Parathyroid adenoma (tissue), 2 donors: ENCODE data around the gene TLE3.

ENCODE experiments used
- H2AFZ ChIP-seq: fragments of 300-600 bp; sonication (generic); one replicate; pipeline ENCODE4 v1.7.0; 2017; ENCODE audit warnings: antibody characterized with exemption, mild to moderate bottlenecking
- H3K27ac ChIP-seq: fragments of 300-600 bp; sonication (generic); one replicate; pipeline ENCODE4 v1.7.0; 2017
- H3K27me3 ChIP-seq: fragments of 300-600 bp; sonication (generic); one replicate; pipeline ENCODE4 v1.7.0; 2017; ENCODE audit warnings: low read length; ENCODE audit not compliant: control insufficient read depth, insufficient read depth
- H3K36me3 ChIP-seq: fragments of 300-600 bp; sonication (generic); one replicate; pipeline ENCODE4 v1.7.0; 2017; ENCODE audit warnings: low read length; ENCODE audit not compliant: control insufficient read depth, insufficient read depth
- H3K4me1 ChIP-seq: fragments of 300-600 bp; sonication (generic); one replicate; pipeline ENCODE4 v1.7.0; 2017; ENCODE audit warnings: control low read depth
- H3K4me2 ChIP-seq: fragments of 300-600 bp; sonication (generic); one replicate; pipeline ENCODE4 v1.7.0; 2017; ENCODE audit warnings: low read length
- H3K4me3 ChIP-seq: fragments of 300-600 bp; sonication (generic); one replicate; pipeline ENCODE4 v1.7.0; 2017; ENCODE audit warnings: low read depth, low read length
- H3K79me2 ChIP-seq: fragments of 300-600 bp; sonication (generic); one replicate; pipeline ENCODE4 v1.7.0; 2017; ENCODE audit warnings: control low read depth
- H3K9ac ChIP-seq: fragments of 300-600 bp; sonication (generic); one replicate; pipeline ENCODE4 v1.7.0; 2017; ENCODE audit warnings: mild to moderate bottlenecking
- H3K9me3 ChIP-seq: fragments of 300-600 bp; sonication (generic); one replicate; pipeline ENCODE4 v1.7.0; 2017; ENCODE audit warnings: low read length; ENCODE audit not compliant: control insufficient read depth
- TF ChIP-seq, protein P1 (sequence below): fragments of 300-600 bp; sonication (generic); IDR thresholded peaks from one replicate; pipeline ENCODE4 v1.7.0; 2017; ENCODE audit warnings: antibody characterized with exemption, mild to moderate bottlenecking
- donor health status: primary hyperparathyroidism.

The TLE3 gene

DNA sequence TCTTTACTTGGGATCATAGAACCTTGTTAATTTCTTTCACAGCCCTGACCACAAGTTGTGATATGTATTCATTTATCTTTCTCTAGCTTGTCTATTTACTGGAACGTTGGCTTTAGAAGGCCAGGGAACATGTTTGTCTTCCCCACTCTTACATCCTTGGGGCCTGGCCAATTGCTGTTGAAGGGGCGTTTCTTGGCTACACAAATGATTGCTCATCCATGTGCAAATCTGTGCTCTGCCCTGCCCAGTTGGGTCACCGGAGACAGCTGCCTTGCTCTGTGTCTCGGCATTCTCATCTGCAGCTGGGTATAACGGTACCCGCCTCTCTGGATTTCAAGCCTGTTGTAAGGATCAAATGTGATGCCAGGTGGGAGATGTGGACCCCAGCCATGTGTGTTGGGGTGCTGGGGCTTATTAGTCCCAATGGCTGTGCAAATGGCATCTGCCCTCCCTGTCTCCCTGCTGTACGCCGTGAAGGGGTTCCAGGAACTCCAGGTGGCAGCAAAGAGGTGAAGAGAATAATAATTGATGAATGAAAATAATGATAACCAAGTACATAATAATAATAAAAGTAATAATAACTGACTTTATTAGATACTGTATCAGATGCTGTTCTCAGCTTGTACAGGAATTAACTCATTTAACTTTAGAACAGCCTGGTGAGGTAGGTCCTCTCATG lies 24.0 kb upstream of the TLE3 start:
- H3K4me2 ChIP-seq: no peak overlapping the region
- no peak overlapping the region for H2AFZ ChIP-seq
- H3K36me3 ChIP-seq: no peaks in the 10 kb centered on the region
- no peaks in the 10 kb centered on the region for H3K9me3 ChIP-seq
- no peak overlapping the region for H3K27ac ChIP-seq
- no peaks in the 10 kb centered on the region for H3K4me1 ChIP-seq
- H3K9ac ChIP-seq: no peak overlapping the region
- TF ChIP-seq, protein P1, sequence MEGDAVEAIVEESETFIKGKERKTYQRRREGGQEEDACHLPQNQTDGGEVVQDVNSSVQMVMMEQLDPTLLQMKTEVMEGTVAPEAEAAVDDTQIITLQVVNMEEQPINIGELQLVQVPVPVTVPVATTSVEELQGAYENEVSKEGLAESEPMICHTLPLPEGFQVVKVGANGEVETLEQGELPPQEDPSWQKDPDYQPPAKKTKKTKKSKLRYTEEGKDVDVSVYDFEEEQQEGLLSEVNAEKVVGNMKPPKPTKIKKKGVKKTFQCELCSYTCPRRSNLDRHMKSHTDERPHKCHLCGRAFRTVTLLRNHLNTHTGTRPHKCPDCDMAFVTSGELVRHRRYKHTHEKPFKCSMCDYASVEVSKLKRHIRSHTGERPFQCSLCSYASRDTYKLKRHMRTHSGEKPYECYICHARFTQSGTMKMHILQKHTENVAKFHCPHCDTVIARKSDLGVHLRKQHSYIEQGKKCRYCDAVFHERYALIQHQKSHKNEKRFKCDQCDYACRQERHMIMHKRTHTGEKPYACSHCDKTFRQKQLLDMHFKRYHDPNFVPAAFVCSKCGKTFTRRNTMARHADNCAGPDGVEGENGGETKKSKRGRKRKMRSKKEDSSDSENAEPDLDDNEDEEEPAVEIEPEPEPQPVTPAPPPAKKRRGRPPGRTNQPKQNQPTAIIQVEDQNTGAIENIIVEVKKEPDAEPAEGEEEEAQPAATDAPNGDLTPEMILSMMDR: no peak
- no peaks in the 10 kb centered on the region for H3K27me3 ChIP-seq
- no peak overlapping the region for H3K4me3 ChIP-seq
- no peaks in the 10 kb centered on the region for H3K79me2 ChIP-seq

DNA sequence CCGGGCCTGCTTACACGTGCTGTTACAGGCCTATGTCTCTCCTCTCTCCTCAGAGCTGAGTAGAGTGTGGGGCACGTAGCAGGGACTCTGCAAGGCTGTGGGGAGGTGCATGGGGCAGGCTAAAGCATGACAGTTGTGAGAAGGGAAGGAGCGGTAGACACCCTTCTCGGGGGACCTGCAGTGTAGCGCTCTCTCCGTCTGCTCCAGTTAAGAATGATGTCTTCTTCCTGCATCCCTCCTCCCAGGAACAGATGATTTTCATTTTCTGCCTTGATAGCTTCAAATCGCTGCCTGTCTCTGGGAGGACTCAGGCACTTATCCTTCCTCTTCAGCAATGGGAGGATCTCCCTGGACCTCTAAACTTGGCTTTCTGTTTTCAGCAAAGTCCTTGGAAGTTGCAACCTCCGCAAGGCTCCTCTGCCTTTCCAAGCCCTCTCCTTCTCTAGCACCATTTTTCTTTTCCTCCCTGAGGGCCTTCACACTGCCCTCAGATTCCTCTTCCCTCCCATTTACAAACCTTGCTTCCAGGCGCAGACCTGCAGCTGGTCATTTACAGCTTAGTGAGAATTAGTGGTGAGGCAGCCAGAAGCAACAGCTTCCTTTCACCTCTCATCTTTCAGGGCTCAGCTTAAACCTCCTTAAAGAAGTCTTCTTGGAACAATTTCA lies 23.4 kb upstream of the TLE3 start:
- Histone ChIP-seq H3K4me1 (no peaks in the 10 kb centered on the region), H3K9ac (no peak overlapping the region), H3K4me2 (no peak overlapping the region), H3K79me2 (no peaks in the 10 kb centered on the region), H3K27me3 (no peaks in the 10 kb centered on the region), H3K27ac (no peak overlapping the region), H3K9me3 (no peaks in the 10 kb centered on the region), H2AFZ (no peak overlapping the region), H3K36me3 (no peaks in the 10 kb centered on the region), H3K4me3 (no peak overlapping the region)
- TF ChIP-seq, protein P1: no peak

- Histone ChIP-seq H3K27me3 (no peaks in the 10 kb centered on the region), H3K4me1 (no peaks in the 10 kb centered on the region), H3K27ac (no peak overlapping the region), H3K4me3 (no peak overlapping the region), H3K9me3 (no peaks in the 10 kb centered on the region), H3K79me2 (no peaks in the 10 kb centered on the region), H3K36me3 (no peaks in the 10 kb centered on the region), H3K9ac (no peak overlapping the region), H3K4me2 (no peak overlapping the region), H2AFZ (no peak overlapping the region)
- TF ChIP-seq, protein P1: no peak
These were observed 22.3 kb upstream of the TLE3 start for GRCh38 chr15:70119911-70120508.

GRCh38 chr15:70118599-70118998 lies 20.9 kb upstream of the TLE3 start:
- H2AFZ ChIP-seq: no peak overlapping the region
- TF ChIP-seq, protein P1: no peak
- no peak overlapping the region for H3K9ac ChIP-seq
- no peak overlapping the region for H3K4me2 ChIP-seq
- no peaks in the 10 kb centered on the region for H3K36me3 ChIP-seq
- no peak overlapping the region for H3K27ac ChIP-seq
- no peaks in the 10 kb centered on the region for H3K9me3 ChIP-seq
- H3K4me1 ChIP-seq: no peaks in the 10 kb centered on the region
- no peaks in the 10 kb centered on the region for H3K27me3 ChIP-seq
- no peaks in the 10 kb centered on the region for H3K79me2 ChIP-seq
- no peak overlapping the region for H3K4me3 ChIP-seq
